GM12865 (cell line): Measurements from ENCODE around the gene KIF13A.

Experiments
- DNase-seq: peaks from one replicate; pipeline ENCODE4 v3.0.0; 2010; ENCODE audit warnings: low read depth
- H3K4me3 ChIP-seq: 2 replicates; pipeline ENCODE4 v1.5.1; 2011; ENCODE audit warnings: mild to moderate bottlenecking, low read depth, low read length, control low read depth
- CTCF ChIP-seq: IDR thresholded peaks from 2 replicates; pipeline ENCODE4 v1.5.1; 2011; ENCODE audit warnings: low read length, control low read depth, low read depth, inconsistent platforms; ENCODE audit not compliant: insufficient read depth; ENCODE audit errors: missing control alignments

KIF13A gene

DNA sequence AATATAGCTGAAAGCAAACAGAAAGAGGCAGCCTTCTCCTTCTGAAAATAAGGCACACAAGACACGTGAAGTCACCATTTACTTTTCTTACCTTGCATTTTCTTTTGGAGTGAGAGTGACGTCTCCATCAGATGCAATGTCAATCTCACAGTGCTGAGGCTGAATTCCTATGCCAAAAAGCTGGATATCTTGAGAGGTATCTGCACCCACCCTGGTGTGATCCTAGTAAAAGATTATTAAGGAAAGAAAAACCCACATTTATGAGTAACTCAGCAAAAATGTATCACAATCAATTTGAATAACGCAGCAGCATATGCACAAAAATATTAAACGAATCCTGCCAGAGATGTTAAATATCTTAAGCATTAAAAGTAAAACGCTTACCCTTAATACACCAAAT, 159.3 kb downstream of the KIF13A start:
- DNase-seq: no peak
- TF ChIP-seq CTCF: no peak
- H3K4me3 ChIP-seq: no peak overlapping the region

DNA sequence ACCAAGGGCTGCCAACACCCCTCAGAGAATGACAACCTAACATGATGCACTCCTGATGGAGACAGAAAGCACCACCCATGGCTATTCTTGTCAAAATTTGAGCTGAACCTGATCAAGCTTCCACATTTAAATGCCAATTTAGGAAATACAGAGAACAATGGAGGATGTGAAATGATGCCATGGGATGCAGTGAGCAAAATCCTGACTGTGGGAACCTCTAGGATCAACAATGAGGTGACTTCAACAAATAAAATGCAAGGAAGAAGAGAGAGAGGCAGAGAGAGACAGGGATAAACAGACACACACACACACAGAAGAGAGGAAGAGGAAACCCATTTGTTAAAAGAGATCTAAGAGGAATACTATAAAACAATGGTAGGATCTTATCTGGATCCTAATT, 161.1 kb downstream of the KIF13A start:
- H3K4me3 ChIP-seq: no peak overlapping the region
- DNase-seq: no peak
- no peak for TF ChIP-seq CTCF

DNA sequence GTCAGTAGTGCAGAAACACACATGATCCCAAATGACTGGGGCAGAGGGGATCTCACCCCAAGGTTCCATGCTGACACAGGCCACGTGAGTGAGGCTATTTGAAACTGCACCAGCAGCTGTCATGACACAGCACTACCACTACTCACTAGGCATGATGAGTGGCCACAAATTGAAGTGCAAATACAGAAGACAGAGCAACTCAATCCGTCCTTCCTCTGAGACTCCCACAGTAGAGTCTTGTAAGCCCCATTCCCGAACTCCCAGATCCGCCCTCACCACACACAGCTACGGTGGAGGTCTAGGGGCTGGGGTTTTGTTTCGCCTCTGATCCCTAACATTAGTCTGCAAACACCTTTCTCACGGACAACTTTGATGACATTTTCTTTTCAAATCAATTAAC, 167.4 kb downstream of the KIF13A start:
- DNase-seq: no peak

GRCh38 chr6:17817763-17818162, 169.7 kb downstream of the KIF13A start:
- no peak for TF ChIP-seq CTCF
- no peak overlapping the region for H3K4me3 ChIP-seq
- DNase-seq: no peak

More for the DNA sequence above, 167.4 kb downstream of the KIF13A start:
- TF ChIP-seq CTCF: peak; percentile 2
- no peak overlapping the region for H3K4me3 ChIP-seq

DNA sequence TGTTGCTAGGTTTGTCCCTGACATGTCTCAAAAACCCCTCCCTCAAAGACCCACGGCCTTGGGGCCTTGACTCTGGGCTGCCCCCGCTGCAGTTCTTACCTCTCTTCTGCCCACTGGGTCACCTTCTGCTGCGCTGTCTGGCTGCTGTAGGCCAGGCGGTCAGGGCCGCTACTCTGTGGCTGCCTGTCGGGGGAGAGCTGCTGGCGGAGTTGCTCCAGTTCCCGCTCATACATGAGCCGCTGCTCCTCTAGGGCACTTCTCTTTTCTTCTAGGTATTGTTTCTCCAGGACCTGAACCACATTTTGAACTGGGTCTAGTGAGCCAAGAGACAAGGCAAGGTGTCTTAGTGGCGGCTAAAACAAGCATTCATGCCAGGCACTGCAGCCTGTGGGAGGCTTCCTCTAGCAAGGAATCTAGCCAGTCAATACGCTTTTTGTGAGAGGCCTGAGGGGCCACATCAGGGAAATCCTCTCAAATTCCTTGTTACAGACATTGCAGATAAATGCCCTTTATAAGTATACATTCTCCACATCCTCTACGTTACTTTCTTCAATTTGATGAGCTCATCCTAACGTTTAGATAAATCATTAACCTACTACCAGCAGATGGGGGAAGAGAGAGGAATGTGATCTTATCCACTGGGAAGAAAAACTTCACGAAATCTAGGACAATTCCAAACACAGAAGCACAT, 170.4 kb downstream of the KIF13A start:
- DNase-seq: no peak
- no peak for TF ChIP-seq CTCF

DNA sequence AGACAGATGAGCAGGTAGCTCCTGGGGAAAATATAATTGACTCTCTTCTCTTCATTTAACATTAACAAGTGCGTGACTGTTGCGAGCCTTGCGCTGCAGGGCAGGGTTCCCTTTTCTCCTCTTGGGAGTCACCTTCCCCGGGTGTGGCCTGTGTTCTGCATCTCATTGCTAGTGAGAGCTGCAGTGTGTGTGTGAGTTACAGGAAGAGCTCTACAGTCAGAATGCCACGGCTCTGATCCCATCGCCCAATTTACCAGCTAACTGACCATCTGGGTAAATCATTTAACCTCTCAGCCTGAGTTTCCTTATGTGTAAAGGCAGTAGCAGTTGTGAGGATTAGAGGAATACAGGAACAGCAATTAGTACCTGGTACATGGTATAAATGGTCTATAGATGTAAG, 173.9 kb downstream of the KIF13A start:
- no peak for DNase-seq
- no peak for TF ChIP-seq CTCF

More for the DNA sequence above, 170.4 kb downstream of the KIF13A start:
- no peak overlapping the region for H3K4me3 ChIP-seq

GRCh38 chr6:17812311-17812710, 175.1 kb downstream of the KIF13A start:
- no peak for TF ChIP-seq CTCF
- H3K4me3 ChIP-seq: no peak overlapping the region
- DNase-seq: no peak

More for the DNA sequence above, 173.9 kb downstream of the KIF13A start:
- H3K4me3 ChIP-seq: no peak overlapping the region
